H54 (cell line): Measurements from ENCODE around the gene CIAO1.
"Not testable (repeated sequence)": the region's sequence is repeated elsewhere in the genome, so short reads cannot be mapped to it uniquely, and the experiment has no call there.

ENCODE experiments used
- DNase-seq: peaks from one replicate; pipeline ENCODE4 v3.0.0; 2011; ENCODE audit warnings: low spot score, mixed read lengths; ENCODE audit not compliant: insufficient read length
- FAIRE-seq: peaks from 3 replicates; lab custom pipeline; 2011; peaks lifted over from hg19 to GRCh38; lab: Jason Lieb, UNC
- POLR2A ChIP-seq: IDR thresholded peaks from 2 replicates; pipeline ENCODE4 v1.6.1; 2011; ENCODE audit warnings: low read depth, mild to moderate bottlenecking, low read length

Gene CIAO1

DNA sequence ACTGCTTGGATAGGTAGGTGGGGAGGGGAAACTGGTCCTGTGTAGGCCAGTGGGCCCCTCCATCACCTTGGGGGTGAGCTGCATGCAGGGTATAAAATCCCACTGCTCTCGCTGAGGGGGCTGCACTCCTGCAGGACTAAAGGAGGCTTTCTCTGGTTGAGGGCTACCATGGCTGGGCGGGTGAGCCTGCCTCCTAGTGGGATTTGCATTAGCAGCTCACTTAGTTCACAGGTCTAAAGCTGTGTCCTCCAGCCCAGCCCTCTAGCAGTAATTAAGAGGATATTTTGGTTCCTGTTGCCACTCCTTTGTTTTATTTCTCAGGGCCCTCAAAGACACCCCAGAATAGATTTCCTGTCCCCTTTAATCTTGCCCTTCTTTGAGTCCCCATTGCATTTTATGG, 24.8 kb upstream of the CIAO1 start:
- no peak for FAIRE-seq
- no peak for DNase-seq
- TF ChIP-seq POLR2A: no peak

DNA sequence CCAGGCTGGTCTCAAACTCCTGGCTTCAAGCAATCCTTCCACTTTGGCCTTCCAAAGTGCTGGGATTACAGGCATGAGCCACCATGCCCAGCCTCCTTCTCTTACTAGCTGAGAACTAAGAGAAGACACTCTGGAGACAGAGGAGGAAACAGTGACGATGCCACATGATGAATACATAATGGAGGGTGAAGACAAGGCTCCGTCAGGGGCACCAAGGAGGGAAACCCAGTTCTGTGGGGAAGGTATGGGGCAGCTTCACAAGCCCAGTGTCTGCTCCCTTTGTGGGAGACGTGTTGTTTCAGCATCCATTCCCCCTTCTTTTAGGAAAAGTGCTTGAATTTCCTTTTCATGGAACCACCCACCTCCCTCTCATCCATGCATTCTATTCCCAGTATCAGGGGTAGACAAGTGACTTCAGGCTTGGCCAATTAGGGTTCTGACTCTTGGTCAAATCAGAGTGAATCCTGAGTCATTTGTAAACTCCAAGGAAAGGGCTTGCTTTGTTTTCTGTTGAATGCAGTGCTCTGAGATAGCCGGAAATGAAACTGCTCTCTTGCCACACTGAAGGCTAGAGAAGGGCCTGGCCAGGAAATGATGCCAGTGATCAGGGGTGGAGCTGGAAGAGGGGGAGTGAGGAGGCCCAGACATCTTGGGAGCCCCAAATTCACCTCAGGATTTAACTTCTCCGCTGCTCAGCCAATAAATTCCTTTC, 24.0 kb upstream of the CIAO1 start:
- DNase-seq (peak; percentile 71), FAIRE-seq (peak; percentile 69)
- TF ChIP-seq POLR2A: no peak

DNA sequence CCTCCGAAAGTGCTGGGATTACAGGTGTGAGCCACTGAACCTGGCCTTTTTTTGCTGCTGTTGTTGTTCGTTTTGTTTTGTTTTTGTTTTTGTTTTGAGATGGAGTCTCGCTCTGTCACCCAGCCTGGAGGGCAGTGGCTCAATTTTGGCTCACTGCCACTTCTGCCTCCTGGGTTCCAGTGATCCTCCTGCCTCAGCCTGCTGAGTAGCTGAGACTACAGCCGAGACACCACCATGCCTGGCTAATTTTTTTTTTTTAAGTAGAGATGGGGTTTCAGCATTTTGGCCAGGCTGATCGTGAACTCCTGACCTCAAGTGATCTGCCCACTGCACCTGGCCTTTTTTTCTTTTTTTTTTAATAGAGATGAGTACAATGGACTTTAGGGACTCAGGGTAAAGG, 22.2 kb upstream of the CIAO1 start:
- FAIRE-seq: no peak
- DNase-seq: no peak
- no peak for TF ChIP-seq POLR2A

DNA sequence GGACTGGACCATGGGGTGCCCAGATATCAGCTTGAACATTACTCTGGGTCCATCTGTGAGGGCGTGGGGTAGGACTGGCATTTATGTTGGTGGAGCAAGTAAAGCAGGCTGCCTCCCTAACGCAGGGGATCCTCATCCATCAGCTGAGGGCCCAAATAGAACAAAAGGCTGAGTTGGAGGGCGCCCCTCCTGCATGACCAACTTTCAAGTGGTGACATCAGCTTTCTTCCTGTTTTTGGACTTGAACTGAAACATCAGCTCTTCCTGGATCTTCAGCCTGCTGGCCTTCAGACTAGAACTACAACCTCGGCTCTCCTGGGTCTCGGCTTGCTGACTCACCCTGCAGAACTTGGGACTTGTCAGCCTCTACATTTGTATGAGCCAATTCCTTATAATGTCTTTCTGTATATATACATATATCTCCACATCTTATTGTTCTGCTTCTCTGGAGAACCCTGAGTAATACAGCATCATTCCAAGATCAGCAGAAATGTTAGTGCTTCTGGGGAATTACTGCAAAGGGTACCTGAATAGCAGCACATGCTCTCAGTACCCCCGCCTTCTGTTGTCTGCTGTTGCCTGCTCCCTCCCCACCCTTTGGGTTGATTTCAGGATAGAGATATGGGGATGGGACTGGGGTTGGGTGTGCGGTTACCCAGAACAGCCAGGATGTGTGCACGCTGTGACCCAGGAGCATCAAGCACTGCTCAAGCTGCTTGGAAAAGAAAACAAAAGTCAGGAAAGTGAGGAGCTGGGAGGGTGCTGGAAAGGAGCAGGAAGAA, 20.2 kb upstream of the CIAO1 start:
- DNase-seq: no peak
- no peak for TF ChIP-seq POLR2A
- no peak for FAIRE-seq

DNA sequence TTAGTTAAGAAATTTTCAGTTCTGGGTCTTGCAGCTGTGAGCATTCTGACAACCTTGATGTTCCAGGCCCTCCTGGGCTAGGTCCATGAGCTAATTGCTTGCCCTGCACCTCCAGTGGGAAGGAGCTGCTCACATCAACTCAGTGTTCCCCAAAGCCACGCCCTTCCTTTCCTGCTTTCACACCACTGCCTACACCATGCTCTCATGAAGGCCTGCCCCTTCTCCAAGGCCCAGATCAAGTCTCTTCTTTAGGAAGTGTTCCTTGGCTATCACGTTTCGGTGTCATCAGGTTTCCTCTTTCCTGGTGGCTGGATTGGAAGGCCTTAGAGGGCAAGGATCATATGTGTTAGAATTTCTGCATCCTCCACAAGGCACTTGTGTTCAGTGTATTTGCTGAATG, 19.0 kb upstream of the CIAO1 start:
- no peak for FAIRE-seq
- no peak for TF ChIP-seq POLR2A
- DNase-seq: no peak

DNA sequence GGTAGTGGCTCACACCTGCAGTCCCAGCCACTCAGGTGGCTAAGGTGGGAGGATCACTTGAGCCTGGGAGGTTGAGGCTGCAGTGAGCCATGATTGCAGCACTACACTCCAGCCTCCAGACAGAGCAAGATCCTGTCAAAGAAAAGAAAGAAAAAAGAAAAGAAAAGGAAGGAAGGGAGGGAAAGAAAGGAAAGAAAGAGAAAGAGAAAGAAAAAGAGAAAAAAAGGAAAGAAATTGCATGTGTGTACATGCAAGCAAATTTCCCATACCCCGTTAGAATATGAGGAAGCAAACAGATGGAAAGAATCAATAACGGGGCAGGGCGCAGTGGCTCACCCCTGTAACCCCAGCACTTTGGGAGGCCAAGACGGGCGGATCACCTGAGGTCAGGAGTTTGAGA, 18.1 kb upstream of the CIAO1 start:
- FAIRE-seq (no peak), DNase-seq (no peak)
- TF ChIP-seq POLR2A: no peak

DNA sequence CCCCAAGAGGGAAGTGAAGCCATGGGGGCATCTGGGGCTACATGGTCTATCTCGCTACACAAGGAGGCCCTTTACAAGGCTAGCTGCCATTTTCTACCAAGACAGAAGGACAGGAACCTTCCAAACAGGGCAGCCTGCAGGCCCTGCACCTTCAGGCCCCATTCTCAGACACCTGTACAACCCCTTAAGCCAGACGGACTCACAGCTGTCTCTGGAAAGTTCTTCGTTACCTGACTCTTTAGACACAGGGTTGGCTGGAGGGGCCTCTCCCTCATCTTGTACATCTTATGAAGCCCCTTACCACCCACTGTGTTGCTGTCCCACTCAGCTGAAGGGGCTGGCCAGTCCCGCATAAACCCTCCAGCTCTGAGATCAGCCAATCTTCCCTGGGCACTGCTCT, 17.4 kb upstream of the CIAO1 start:
- TF ChIP-seq POLR2A: no peak
- DNase-seq: no peak
- no peak for FAIRE-seq

DNA sequence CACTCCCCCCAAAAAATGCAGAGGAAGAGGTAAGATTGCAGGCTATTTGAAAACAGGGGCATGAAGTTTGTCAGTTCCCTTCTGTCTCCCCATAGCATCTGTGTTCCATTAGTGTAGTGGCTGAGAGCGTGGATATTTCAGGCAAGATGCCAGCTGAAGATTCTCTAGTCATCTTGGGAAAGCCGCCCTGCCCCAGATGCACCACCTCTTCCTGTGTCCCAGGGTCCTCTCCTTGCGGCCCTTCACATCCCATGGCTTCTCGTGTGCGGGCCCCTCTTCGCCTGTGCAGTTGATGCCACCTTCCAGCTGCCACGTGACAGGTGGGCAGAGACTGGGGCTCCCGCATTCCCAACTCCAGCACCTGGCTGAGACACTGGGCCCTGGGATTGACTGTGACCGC, 16.4 kb upstream of the CIAO1 start:
- FAIRE-seq: no peak
- DNase-seq: no peak
- no peak for TF ChIP-seq POLR2A

DNA sequence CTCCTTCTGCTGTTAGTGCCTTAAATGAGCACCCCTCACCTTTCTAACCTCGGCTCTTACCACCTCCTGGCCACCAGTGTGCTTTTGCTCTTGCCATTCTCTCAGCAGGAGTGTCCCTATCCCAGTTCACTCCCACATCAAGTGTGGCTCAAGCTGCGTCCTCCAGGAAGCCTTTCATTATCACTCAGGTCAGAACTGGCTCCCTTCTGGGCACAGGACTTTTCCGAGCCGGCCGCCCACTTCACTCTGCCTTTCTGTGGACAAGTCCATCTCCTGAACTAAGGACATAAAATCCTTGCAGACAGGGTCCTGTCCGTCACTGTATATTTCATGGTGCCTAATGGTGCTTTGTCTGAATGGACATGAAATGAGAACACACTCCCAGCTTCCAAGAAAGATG, 15.8 kb upstream of the CIAO1 start:
- no peak for FAIRE-seq
- DNase-seq: no peak
- TF ChIP-seq POLR2A: no peak

DNA sequence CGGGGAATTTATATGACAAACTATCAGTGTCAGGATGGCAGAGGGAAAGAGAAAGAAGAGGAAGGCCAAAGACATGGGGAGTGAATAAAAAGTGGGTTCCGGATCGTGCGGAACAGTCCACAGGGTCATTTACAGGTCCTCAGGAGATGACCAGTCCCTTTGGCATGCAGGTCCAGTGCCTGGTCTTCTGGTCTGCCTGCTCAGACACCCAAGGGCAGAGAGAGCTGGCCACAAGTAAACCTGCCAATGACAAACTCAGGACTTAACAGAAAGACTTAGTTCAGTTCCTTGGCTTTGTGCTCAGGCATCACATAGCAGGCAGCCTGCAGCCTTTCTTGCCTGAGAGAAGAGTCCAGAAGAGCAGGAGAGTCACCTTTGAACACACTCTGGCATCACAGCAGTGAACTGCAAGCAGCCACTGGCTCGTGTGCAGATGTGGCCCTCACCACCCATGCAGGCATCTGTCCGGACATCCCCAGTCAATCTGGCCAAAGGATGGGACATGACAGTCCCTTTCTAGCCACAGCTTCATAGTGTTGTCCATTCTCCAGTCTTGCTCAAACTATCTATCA, 14.2 kb upstream of the CIAO1 start:
- DNase-seq: peak; percentile 93
- FAIRE-seq: peak; percentile 82
- TF ChIP-seq POLR2A: no peak

DNA sequence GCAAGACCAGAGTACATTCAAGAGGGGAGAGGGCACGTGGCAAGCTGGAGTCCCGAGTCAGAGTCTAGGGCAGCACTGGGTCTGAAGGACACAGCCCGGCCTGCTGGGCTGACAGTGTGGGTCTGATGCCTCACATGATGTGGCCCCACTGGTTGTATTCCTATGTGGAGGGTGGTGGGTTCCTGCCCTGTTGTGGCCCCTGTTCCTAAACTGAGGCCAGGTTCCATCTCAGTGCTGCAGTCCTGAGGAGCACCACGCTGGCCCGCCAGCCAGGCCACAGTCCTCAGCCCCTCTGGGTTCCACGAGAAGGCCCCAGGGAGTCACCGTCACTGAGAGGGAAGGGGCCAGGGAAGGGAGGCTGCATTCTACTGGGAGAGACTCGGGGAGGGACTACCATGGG, 13.5 kb upstream of the CIAO1 start:
- FAIRE-seq (no peak), DNase-seq (no peak)
- TF ChIP-seq POLR2A: no peak

DNA sequence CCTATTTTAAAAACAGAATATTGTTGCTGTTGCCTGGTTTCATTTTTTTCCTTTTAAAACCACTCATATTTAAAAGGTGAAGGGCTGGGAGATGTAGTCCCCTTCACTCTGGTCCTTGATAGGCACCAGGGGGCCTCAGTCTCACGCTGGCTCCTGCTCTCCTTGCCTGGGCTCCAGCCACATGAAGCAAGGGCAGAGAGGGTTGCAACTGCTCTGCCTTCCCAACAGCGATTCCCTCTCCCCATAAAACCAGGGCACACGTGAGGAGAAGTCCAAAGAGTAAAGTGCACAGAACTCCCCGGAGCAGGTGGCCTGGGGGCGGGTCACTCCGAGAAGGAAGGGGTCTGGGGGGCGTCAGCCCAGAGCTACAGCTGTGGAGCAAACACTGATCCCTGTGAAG, 13.0 kb upstream of the CIAO1 start:
- FAIRE-seq (no peak), DNase-seq (no peak)
- TF ChIP-seq POLR2A: no peak

DNA sequence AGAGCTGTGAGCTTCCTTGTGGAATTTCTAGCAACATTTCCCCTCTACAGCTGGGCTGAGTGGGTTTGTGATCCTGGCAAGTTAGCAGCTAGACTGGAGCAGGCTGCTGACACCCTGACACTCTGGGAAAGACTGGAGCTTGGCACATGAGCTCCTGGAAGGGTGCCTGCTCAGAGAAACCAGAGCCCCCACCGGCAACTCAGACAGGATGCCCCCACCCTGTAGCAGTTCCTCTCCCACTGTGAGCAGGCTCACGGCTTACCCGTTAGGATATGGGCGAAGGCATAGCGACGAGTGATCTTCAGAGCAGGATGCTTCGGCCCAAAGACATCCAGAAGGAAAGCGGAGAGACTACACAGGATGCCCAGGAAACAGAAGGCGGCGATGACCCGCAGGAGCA, 11.5 kb upstream of the CIAO1 start:
- DNase-seq (no peak), FAIRE-seq (no peak)
- no peak for TF ChIP-seq POLR2A

DNA sequence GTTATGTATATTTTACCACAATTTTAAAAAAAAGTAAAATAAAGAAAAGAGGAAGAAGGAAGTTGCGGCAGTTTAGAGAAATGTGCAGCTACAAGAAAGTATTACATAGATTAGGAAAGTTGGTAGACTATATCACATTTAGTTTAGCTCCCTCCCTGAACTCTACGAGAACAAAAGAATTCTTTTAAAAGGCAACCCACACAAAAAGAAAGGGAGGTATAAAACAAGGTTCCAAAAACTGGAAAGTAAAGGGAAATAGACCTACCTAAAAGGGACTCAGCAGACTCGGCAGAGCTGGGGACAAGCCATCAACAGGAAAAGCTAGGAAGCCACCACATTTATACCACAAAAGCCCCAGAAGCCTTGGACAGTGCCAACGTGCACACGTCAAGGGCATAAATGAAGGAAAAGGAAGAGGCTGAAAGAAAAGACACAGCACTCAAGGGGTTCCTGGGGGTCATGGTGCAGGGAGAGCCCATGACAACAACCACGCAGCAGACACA, 9.4 kb upstream of the CIAO1 start:
- TF ChIP-seq POLR2A: no peak
- no peak for FAIRE-seq
- DNase-seq: no peak

DNA sequence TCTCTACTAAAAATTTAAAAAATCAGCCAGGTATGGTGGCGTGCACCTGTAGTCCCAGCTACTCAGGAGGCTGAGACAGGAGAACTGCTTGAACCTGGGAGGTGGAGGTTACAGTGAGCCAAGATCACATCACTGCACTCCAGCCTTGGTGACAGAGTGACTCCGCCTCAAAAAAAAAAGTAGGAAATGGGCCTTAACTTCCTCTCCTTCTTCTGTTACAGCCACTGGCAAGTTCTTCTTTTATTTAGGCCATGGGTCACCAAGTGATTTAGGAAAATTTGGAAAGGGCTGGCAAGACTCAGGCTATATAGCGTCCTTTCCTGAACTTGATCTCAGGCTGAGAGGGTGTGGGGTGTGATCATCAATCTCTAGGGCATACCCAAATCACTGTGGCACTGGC, 8.3 kb upstream of the CIAO1 start:
- not testable (repeated sequence) for DNase-seq, FAIRE-seq
